GM23248 (cell line): Measurements from ENCODE around the gene DAPK1. TPM values are rescaled to one million over a fixed set of nuclear protein-coding genes. Genes with fewer than 3 reads are reported as not detected.

Experiments
- DNase-seq: peaks from one replicate; pipeline ENCODE4 v3.0.0-alpha.2; 2015
- H2AFZ ChIP-seq: fragments of 200-600 bp; sonication (generic); 2 replicates; pipeline ENCODE4 v1.6.1; 2016; ENCODE audit warnings: antibody characterized with exemption
- H3F3A ChIP-seq: fragments of 200-600 bp; sonication (generic); 2 replicates; pipeline ENCODE4 v1.6.1; 2016; ENCODE audit warnings: mild to moderate bottlenecking, antibody characterized with exemption, mixed run types; ENCODE audit not compliant: insufficient read depth
- H3K27ac ChIP-seq: fragments of 200-600 bp; sonication (generic); 2 replicates; pipeline ENCODE4 v1.5.1; 2016; ENCODE audit warnings: mild to moderate bottlenecking
- H3K27me3 ChIP-seq: fragments of 200-600 bp; sonication (generic); replicated peaks from 2 replicates; pipeline ENCODE4 v1.6.1; 2016; ENCODE audit warnings: mild to moderate bottlenecking; ENCODE audit not compliant: insufficient read depth
- H3K36me3 ChIP-seq: fragments of 200-600 bp; sonication (generic); 2 replicates; pipeline ENCODE4 v1.6.1; 2016; ENCODE audit warnings: low read depth, mild to moderate bottlenecking
- H3K4me1 ChIP-seq: fragments of 200-600 bp; sonication (generic); 2 replicates; pipeline ENCODE4 v1.6.1; 2016; ENCODE audit warnings: mild to moderate bottlenecking; ENCODE audit not compliant: insufficient read depth
- H3K4me2 ChIP-seq: fragments of 200-600 bp; sonication (generic); one replicate; pipeline ENCODE4 v1.6.1; 2016; ENCODE audit warnings: mild to moderate bottlenecking; ENCODE audit not compliant: unreplicated experiment
- H3K4me3 ChIP-seq: fragments of 200-600 bp; sonication (generic); 2 replicates; pipeline ENCODE4 v1.5.1; 2016; ENCODE audit warnings: mild to moderate bottlenecking
- H3K79me2 ChIP-seq: fragments of 200-600 bp; sonication (generic); 2 replicates; pipeline ENCODE4 v1.6.1; 2016; ENCODE audit warnings: mild to moderate bottlenecking; ENCODE audit not compliant: insufficient read depth
- H3K9ac ChIP-seq: fragments of 200-600 bp; sonication (generic); 2 replicates; pipeline ENCODE4 v1.6.1; 2016; ENCODE audit warnings: mild to moderate bottlenecking
- H3K9me2 ChIP-seq: fragments of 200-600 bp; sonication (generic); 2 replicates; pipeline ENCODE4 v1.6.1; 2016; ENCODE audit warnings: mixed run types, mild to moderate bottlenecking, moderate library complexity; ENCODE audit not compliant: insufficient read depth
- H3K9me3 ChIP-seq: fragments of 200-600 bp; sonication (generic); one replicate; pipeline ENCODE4 v1.6.1; 2017; ENCODE audit warnings: low read depth
- H4K20me1 ChIP-seq: fragments of 200-600 bp; sonication (generic); 2 replicates; pipeline ENCODE4 v1.6.0; 2016; ENCODE audit not compliant: insufficient read depth
- EZH2 ChIP-seq: fragments of 200-600 bp; sonication (generic); IDR thresholded peaks from 2 replicates; pipeline ENCODE4 v1.6.1; 2018; ENCODE audit warnings: antibody characterized with exemption, mild to moderate bottlenecking; ENCODE audit not compliant: insufficient read depth, poor library complexity, severe bottlenecking
- EZH2phosphoT487 ChIP-seq: fragments of 200-600 bp; sonication (generic); IDR thresholded peaks from 2 replicates; pipeline ENCODE4 v1.6.1; 2018; ENCODE audit warnings: antibody characterized with exemption, moderate library complexity, mild to moderate bottlenecking, low read depth; ENCODE audit not compliant: insufficient read depth
- WGBS, 2 experiments: methylation state at CpG; one replicate each; pipeline ENCODE4 v1.1.6; 2015 to 2017; ENCODE audit warnings: low lambda C conversion rate in 2 of 2, low coverage in 1 of 2; ENCODE audit errors: missing lambda C conversion rate in 2 of 2; 5-methylcytosine and 5-hydroxymethylcytosine counted together
- in situ Hi-C: fragments of 300-500 bp; cut with MboI; formaldehyde crosslinking; loops from 2 replicates; pipeline ENCODE4 v1.15.0; 2020
- polyA plus RNA-seq: library from polyadenylated mRNA; unstranded; fragments of >200 nt; fragmentation: Nextera tagmentation; extraction: Ambion mirVana; gene quantifications from 2 replicates; pipeline ENCODE4 v1.2.1, GENCODE V29; 2016
- total RNA-seq: library from RNA; depleted of rRNA; stranded (reverse); fragments of >200 nt; shearing (Covaris generic); gene quantifications from 2 replicates; pipeline ENCODE4 v1.2.3, GENCODE V29; 2014

DAPK1 gene
- total and polyA plus RNA-seq, 2 experiments from 2014 or later, result 1.6 to 1.9 TPM

DNA sequence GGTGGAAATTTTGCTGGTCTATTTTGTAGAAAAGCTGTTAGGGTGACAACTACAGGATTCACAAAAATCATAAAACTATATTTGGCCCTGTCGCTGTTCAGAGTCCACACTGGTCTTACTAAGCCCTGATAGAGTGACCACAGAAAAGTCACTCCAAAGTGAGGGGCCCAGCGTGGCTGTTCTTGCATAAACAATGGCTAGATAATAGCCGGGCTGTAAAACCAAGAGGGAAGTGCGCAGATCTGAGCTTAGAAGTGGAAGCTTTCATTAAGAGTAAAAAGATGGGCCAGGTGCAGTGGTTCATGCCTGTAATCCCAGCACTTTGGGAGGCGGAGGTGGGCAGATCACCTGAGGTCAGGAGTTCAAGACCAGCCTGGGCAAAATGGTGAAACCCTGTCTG lies 212.8 kb downstream of the DAPK1 start:
- Histone ChIP-seq H3K4me1 (peaks cover 42% of the 10 kb centered on the region), H4K20me1 (no peaks in the 10 kb centered on the region), H3K4me3 (no peak overlapping the region), H3K4me2 (no peak overlapping the region), H3K9me3 (no peaks in the 10 kb centered on the region), H3K9me2 (no peaks in the 10 kb centered on the region), H3K79me2 (no peaks in the 10 kb centered on the region), H2AFZ (no peak overlapping the region), H3F3A (peaks cover 45% of the 10 kb centered on the region), H3K27me3 (no peaks in the 10 kb centered on the region), H3K9ac (no peak overlapping the region), H3K27ac (no peak overlapping the region), H3K36me3 (no peaks in the 10 kb centered on the region)
- TF ChIP-seq EZH2 (no peak), EZH2phosphoT487 (no peak)
- WGBS, 2 experiments, result 80 to 82% methylated on average over 5 of the region's 5 CpGs
- no peak for DNase-seq
- in situ Hi-C loops, result no loop called here

DNA sequence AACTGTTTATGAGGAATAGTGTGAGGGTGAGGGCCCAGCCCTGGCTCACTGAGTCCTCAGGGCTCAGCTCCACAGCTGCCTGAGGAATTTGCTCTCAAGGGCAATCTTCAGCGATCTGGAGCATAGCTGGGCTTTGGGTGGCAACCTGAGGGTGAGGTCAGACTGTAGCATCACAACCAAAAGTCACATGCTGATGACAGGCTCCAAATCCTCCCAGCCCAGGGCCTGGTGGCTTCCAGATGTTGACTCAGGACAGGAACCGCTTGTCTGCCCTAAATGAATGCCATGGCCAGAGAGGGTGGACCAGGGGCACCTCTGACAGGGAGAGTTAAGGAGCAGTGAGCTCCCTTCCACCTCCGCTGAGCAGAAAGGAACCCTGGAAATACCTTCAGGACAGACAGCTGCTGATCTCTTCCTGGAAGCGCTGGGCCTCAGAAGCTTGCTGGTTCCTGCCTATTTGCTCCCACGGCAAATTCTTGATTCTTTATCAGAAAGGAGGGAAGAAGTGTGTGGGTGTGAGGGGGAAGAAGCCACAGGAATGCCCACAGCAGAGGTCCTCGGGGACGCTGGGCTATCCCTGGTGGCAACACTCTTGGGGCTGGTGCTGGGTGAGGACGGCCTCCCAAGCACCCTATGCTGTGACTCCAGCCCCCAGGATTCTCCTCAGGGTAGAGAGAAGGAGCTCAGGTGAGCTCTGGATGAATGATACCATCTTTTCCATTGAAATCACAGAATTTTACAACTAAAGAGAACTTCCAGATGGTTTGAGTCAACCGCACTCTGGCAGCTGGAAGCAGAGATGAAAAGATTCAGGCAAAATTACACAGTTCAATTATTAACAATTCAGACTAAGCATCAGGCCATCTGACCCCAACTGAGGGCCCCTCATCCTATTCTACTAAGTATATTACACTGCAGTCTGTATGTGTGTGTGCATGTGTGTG lies 214.5 kb downstream of the DAPK1 start:
- Histone ChIP-seq H3K79me2 (no peaks in the 10 kb centered on the region), H3K9me3 (no peaks in the 10 kb centered on the region), H2AFZ (peak overlapping the region; percentile 52), H3K4me3 (peak overlapping the region; percentile 32), H3F3A (peaks cover 55% of the 10 kb centered on the region), H3K27me3 (no peaks in the 10 kb centered on the region), H3K27ac (peak overlapping the region; percentile 99), H4K20me1 (no peaks in the 10 kb centered on the region), H3K9ac (peak overlapping the region; percentile 88), H3K4me2 (peak overlapping the region; percentile 47), H3K36me3 (no peaks in the 10 kb centered on the region), H3K9me2 (no peaks in the 10 kb centered on the region), H3K4me1 (peaks cover 50% of the 10 kb centered on the region)
- WGBS, 2 experiments, result 9 to 10% methylated on average over 9 of the region's 9 CpGs
- DNase-seq, result peak; percentile 97
- in situ Hi-C loops, result no loop called here
- no peak for TF ChIP-seq EZH2phosphoT487
- no peak for TF ChIP-seq EZH2

DNA sequence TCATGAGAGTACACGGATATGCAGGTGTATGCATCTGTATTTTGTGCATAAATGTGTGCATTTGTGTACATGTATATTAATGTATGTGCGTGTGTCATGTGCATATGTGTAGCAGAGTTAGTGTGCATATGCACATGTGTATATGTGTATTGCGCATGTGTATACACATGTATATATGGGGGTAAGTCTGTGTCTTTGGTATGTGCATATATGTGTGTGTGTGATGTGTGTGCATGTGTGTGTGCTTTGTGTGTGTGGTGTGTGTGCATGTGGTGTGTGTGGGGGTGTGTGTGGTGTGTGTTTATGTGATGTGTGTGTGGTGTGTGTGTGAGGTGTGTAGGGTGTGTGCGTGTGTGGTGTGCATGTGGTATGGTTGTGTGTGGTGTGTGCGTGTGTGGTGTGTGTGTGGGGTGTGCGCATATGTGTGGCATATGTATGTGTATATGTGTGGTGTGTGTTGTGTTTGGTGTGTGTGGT lies 215.2 kb downstream of the DAPK1 start:
- H3F3A ChIP-seq, result peaks cover 55% of the 10 kb centered on the region
- WGBS, 2 experiments, result 62 to 73% methylated on average over 5 to 6 of the region's 6 CpGs
- in situ Hi-C loops, result no loop called here
- peak overlapping the region; percentile 88 for H3K9ac ChIP-seq
- DNase-seq, result no peak
- no peaks in the 10 kb centered on the region for H3K9me2 ChIP-seq
- no peak overlapping the region for H2AFZ ChIP-seq
- no peak overlapping the region for H3K4me3 ChIP-seq
- H3K27me3 ChIP-seq, result no peaks in the 10 kb centered on the region
- H3K79me2 ChIP-seq, result no peaks in the 10 kb centered on the region
- peak overlapping the region; percentile 47 for H3K4me2 ChIP-seq
- peak overlapping the region; percentile 99 for H3K27ac ChIP-seq
- TF ChIP-seq EZH2phosphoT487, result no peak
- no peak for TF ChIP-seq EZH2
- H3K36me3 ChIP-seq, result no peaks in the 10 kb centered on the region
- H3K4me1 ChIP-seq, result peaks cover 50% of the 10 kb centered on the region
- no peaks in the 10 kb centered on the region for H4K20me1 ChIP-seq
- no peaks in the 10 kb centered on the region for H3K9me3 ChIP-seq

DNA sequence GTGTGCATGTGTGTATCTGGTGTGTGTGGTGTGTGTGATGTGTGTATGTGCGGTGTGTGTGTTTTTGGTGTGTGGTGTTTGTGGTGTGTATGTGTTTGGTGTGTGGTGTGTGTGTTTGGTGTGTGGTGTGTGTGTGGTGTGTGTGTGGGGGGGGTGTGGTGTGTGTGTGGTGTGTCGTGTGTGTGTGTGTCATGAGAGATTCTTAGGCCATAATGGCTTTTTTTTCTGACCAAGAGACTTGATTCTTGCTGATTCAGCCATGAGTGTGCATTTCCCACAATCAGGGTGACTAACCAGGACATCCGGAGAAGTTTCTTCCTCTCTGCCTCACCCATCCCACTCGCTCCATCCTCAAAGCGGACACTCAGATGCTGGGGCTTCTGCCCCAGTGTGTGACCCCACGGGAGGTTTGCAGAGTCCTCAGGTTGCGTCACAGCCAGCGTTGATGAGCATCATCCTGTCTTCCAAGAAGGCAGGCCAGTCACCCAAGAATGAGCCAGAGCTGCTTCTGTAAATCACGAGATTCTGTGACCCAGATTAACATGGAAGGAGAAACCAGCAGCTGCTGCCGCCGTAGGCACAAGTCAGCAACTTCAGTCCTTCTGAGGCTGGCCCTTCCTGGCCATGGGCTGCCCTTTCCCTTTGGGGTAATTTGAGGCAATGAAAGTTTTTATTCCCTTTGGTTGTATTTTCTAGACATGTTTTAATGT lies 215.8 kb downstream of the DAPK1 start:
- Histone ChIP-seq H3K9me3 (no peaks in the 10 kb centered on the region), H2AFZ (peak overlapping the region; percentile 56), H4K20me1 (no peaks in the 10 kb centered on the region), H3K9me2 (no peaks in the 10 kb centered on the region), H3F3A (peaks cover 55% of the 10 kb centered on the region), H3K4me3 (peak overlapping the region; percentile 62), H3K36me3 (no peaks in the 10 kb centered on the region), H3K4me2 (peak overlapping the region; percentile 87), H3K4me1 (peaks cover 50% of the 10 kb centered on the region), H3K27ac (peak overlapping the region; percentile 99), H3K79me2 (no peaks in the 10 kb centered on the region), H3K27me3 (no peaks in the 10 kb centered on the region), H3K9ac (peak overlapping the region; percentile 88)
- peak; percentile 100 for DNase-seq
- no peak for TF ChIP-seq EZH2
- no peak for TF ChIP-seq EZH2phosphoT487
- 7 to 10% methylated on average over 11 of the region's 11 CpGs for WGBS, 2 experiments
- in situ Hi-C loops, result no loop called here
